AG04450 (cell line): Measurements from ENCODE around the gene ABAT. TPM values are rescaled to one million over a fixed set of nuclear protein-coding genes. Genes with fewer than 3 reads are reported as not detected.

Experiments
- CTCF ChIA-PET: fragments of 300-600, 350-600 bp; formaldehyde crosslinking; extraction: SDS; loops from one replicate; lab custom pipeline; 2022; ENCODE audit warnings: antibody characterized with exemption, inconsistent platforms; lab: Charles Lee
- POLR2A ChIA-PET: fragments of 350-600 bp; formaldehyde crosslinking; extraction: SDS; loops from one replicate; lab custom pipeline; 2021; ENCODE audit warnings: antibody characterized with exemption, inconsistent platforms; lab: Yijun Ruan, JAX
- DNase-seq: peaks from one replicate; pipeline ENCODE4 v3.0.0-alpha.2; 2011; ENCODE audit warnings: low read depth, low spot score
- H3K27ac ChIP-seq: one replicate; pipeline ENCODE4 v1.5.1; 2012; ENCODE audit warnings: low read depth, low read length, control low read depth
- H3K27me3 ChIP-seq: one replicate; pipeline ENCODE4 v1.6.0; 2012; ENCODE audit warnings: low read length; ENCODE audit not compliant: control insufficient read depth, insufficient read depth
- H3K4me3 ChIP-seq: 2 replicates; pipeline ENCODE4 v1.5.1; 2011; ENCODE audit warnings: mild to moderate bottlenecking, low read depth, low read length, control low read depth
- H3K9me3 ChIP-seq: 2 replicates; pipeline ENCODE4 v1.5.1; 2012; ENCODE audit warnings: low read length; ENCODE audit not compliant: control insufficient read depth, insufficient read depth
- CTCF ChIP-seq: IDR thresholded peaks from 2 replicates; pipeline ENCODE4 v1.5.1; 2011; ENCODE audit warnings: low read depth, low read length, control low read depth, inconsistent platforms
- polyA plus RNA-seq: library from polyadenylated mRNA; depleted of rRNA; stranded (reverse); fragments of >200 nt; gene quantifications from 2 replicates; pipeline ENCODE4 v1.2.3, GENCODE V29; 2011

Gene ABAT
- polyA plus RNA-seq, 1 experiment, result 6.6 TPM

- Histone ChIP-seq H3K27me3 (peaks cover under 1% of the 10 kb centered on the region), H3K9me3 (no peaks in the 10 kb centered on the region), H3K4me3 (no peak overlapping the region), H3K27ac (no peak overlapping the region)
- TF ChIP-seq CTCF, result no peak
- DNase-seq, result no peak
- POLR2A ChIA-PET, result no interaction called here
- CTCF ChIA-PET, result interaction anchor here (1.5 to 1.8 kb wide), 2 partner anchors 8 to 121 kb away, joined by 6 to 7 read pairs; no protein-coding TSS in a partner anchor
Observed at GRCh38 chr16:8670014-8670560, 4.3 kb upstream of the ABAT start.

- DNase-seq, result no peak
- CTCF ChIA-PET, result interaction anchor here (0.7 to 1.1 kb wide), 2 partner anchors 14 to 118 kb away, joined by 3 to 5 read pairs; no protein-coding TSS in a partner anchor
Observed at GRCh38 chr16:8673611-8674412, 605 bp upstream of the ABAT start.

GRCh38 chr16:8675183-8676159 lies 1.1 kb downstream of the ABAT start:
- peaks cover 7% of the 10 kb centered on the region; the same call in 1 of the 2 replicates for H3K9me3 ChIP-seq
- no peak for DNase-seq
- ChIA-PET CTCF (interaction anchor here (0.6 to 1.0 kb wide), 2 partner anchors 204 to 358 kb away, joined by 3 read pairs; no protein-coding TSS in a partner anchor), POLR2A (no interaction called here)
- TF ChIP-seq CTCF, result no peak
- H3K27ac ChIP-seq, result no peak overlapping the region
- H3K27me3 ChIP-seq, result peaks cover 2% of the 10 kb centered on the region
- peak overlapping the region; percentile 79; the same call in 1 of the 2 replicates for H3K4me3 ChIP-seq

More at GRCh38 chr16:8673611-8674412, 605 bp upstream of the ABAT start:
- no peak for TF ChIP-seq CTCF
- Histone ChIP-seq H3K4me3 (peak overlapping the region; percentile 65), H3K27ac (no peak overlapping the region), H3K27me3 (peaks cover 2% of the 10 kb centered on the region), H3K9me3 (no peaks in the 10 kb centered on the region)
- POLR2A ChIA-PET, result no interaction called here

- no peak overlapping the region for H3K27ac ChIP-seq
- peaks cover 2% of the 10 kb centered on the region for H3K27me3 ChIP-seq
- ChIA-PET CTCF (no interaction called here), POLR2A (no interaction called here)
- H3K9me3 ChIP-seq, result peaks cover 7% of the 10 kb centered on the region; the same call in 1 of the 2 replicates
- no peak for DNase-seq
- TF ChIP-seq CTCF, result no peak
- H3K4me3 ChIP-seq, result no peak overlapping the region
Observed at GRCh38 chr16:8676160-8676547, 1.7 kb downstream of the ABAT start.
